Liver (tissue), 9 donors: ENCODE measurements around the gene ZKSCAN5. TPM values are rescaled to one million over a fixed set of nuclear protein-coding genes. Genes with fewer than 3 reads are reported as not detected.

ENCODE experiments used
- DNase-seq: peaks from one replicate; pipeline ENCODE4 v3.0.0-alpha.2; 2017; ENCODE audit warnings: low spot score
- H3K27ac ChIP-seq, 2 donors: one replicate each; pipeline ENCODE4 v1.7.0; 2013; ENCODE audit warnings: inconsistent platforms in 2 of 2, low read length in 2 of 2, control low read depth in 1 of 2, low read depth in 1 of 2, mild to moderate bottlenecking in 1 of 2
- H3K27me3 ChIP-seq, 4 donors: one replicate each; pipeline versions ENCODE4 v1.6.1 to v1.7.0; 2013; ENCODE audit warnings: low read length in 3 of 4, inconsistent platforms in 1 of 4, mild to moderate bottlenecking in 1 of 4, moderate library complexity in 1 of 4; ENCODE audit not compliant: control insufficient read depth in 4 of 4, insufficient read depth in 4 of 4
- H3K36me3 ChIP-seq, 4 donors: one replicate each; pipeline versions ENCODE4 v1.6.1 to v1.7.0; 2013; ENCODE audit warnings: low read length in 3 of 4, mild to moderate bottlenecking in 3 of 4, low read depth in 1 of 4, moderate library complexity in 1 of 4; ENCODE audit not compliant: control insufficient read depth in 4 of 4, insufficient read depth in 3 of 4
- H3K4me1 ChIP-seq, 4 donors: one replicate each; pipeline versions ENCODE4 v1.6.1 to v1.7.0; 2013; ENCODE audit warnings: low read length in 3 of 4, mild to moderate bottlenecking in 3 of 4, moderate library complexity in 1 of 4; ENCODE audit not compliant: control insufficient read depth in 4 of 4, insufficient read depth in 4 of 4
- H3K4me3 ChIP-seq, 3 donors: one replicate each; pipeline versions ENCODE4 v1.6.1 to v1.7.0; 2013; ENCODE audit warnings: low read length in 3 of 3, control low read depth in 1 of 3, low read depth in 1 of 3, mild to moderate bottlenecking in 1 of 3
- H3K9ac ChIP-seq, 2 donors: one replicate each; pipeline ENCODE4 v1.7.0; 2013; ENCODE audit warnings: low read length in 2 of 2, mild to moderate bottlenecking in 2 of 2, moderate library complexity in 2 of 2, control low read depth in 1 of 2, low read depth in 1 of 2
- H3K9me3 ChIP-seq, 4 donors: one replicate each; pipeline versions ENCODE4 v1.6.1 to v1.7.0; 2013; ENCODE audit warnings: low read length in 3 of 4; ENCODE audit not compliant: control insufficient read depth in 4 of 4
- ATF3 ChIP-seq: IDR thresholded peaks from 2 replicates; pipeline ENCODE4 v1.6.1; 2016; ENCODE audit warnings: antibody characterized with exemption
- CTCF ChIP-seq: fragments of 150-350 bp; IDR thresholded peaks from 2 replicates; pipeline ENCODE4 v1.5.1; 2017; ENCODE audit warnings: improper control_type of control experiment, low read depth, low read length; ENCODE audit not compliant: missing input control
- EGR1 ChIP-seq, 2 donors: IDR thresholded peaks; 2 replicates each; pipeline ENCODE4 v1.6.1; 2016 to 2018; ENCODE audit warnings: antibody characterized with exemption in 2 of 2, low read depth in 2 of 2
- FOXA1 ChIP-seq: IDR thresholded peaks from 2 replicates; pipeline ENCODE4 v1.6.1; 2016; ENCODE audit warnings: antibody characterized with exemption
- FOXA2 ChIP-seq: IDR thresholded peaks from 2 replicates; pipeline ENCODE4 v1.6.1; 2016; ENCODE audit warnings: antibody characterized with exemption
- GABPA ChIP-seq, 2 donors: IDR thresholded peaks in 1 of 2; conservative IDR thresholded peaks in 1 of 2; 2 replicates each; pipeline ENCODE4 v1.6.1; 2016; ENCODE audit warnings: antibody characterized with exemption in 2 of 2, mild to moderate bottlenecking in 1 of 2, moderate library complexity in 1 of 2
- HNF4G ChIP-seq: IDR thresholded peaks from 2 replicates; pipeline ENCODE4 v1.6.1; 2016; ENCODE audit warnings: antibody characterized with exemption
- NR2F2 ChIP-seq: IDR thresholded peaks from 2 replicates; pipeline ENCODE4 v1.6.1; 2016; ENCODE audit warnings: antibody characterized with exemption
- REST ChIP-seq: IDR thresholded peaks from 2 replicates; pipeline ENCODE4 v1.6.1; 2016; ENCODE audit warnings: antibody characterized with exemption, mild to moderate bottlenecking
- RXRA ChIP-seq, 2 donors: IDR thresholded peaks; 2 replicates each; pipeline ENCODE4 v1.6.1; 2017 to 2018; ENCODE audit warnings: antibody characterized with exemption in 2 of 2, mild to moderate bottlenecking in 1 of 2
- SP1 ChIP-seq: IDR thresholded peaks from 2 replicates; pipeline ENCODE4 v1.6.1; 2018; ENCODE audit warnings: antibody characterized with exemption, mild to moderate bottlenecking
- TAF1 ChIP-seq: conservative IDR thresholded peaks from 2 replicates; pipeline ENCODE4 v1.6.1; 2016; ENCODE audit warnings: antibody characterized with exemption, mild to moderate bottlenecking
- YY1 ChIP-seq: IDR thresholded peaks from 2 replicates; pipeline ENCODE4 v1.6.1; 2016; ENCODE audit warnings: antibody characterized with exemption, mild to moderate bottlenecking
- ZBTB33 ChIP-seq: IDR thresholded peaks from 2 replicates; pipeline ENCODE4 v1.6.1; 2016; ENCODE audit warnings: antibody characterized with exemption
- WGBS: extraction: QIAGEN DNeasy Blood & Tissue Kit; methylation state at CpG from one replicate; pipeline ENCODE4 v1.1.7; 2013; 5-methylcytosine and 5-hydroxymethylcytosine counted together
- polyA plus RNA-seq, 2 donors: library from polyadenylated mRNA; stranded (reverse) in 1 of 2; unstranded in 1 of 2; fragments of 200-250 nt in 1 of 2; fragments of >200 nt in 1 of 2; fragmentation: Nextera tagmentation in 1 of 2; extraction: Ambion mirVana in 1 of 2; gene quantifications; one replicate each; pipeline versions ENCODE4 v1.2.1 to v1.2.3, GENCODE V29; 2013 to 2015
- total RNA-seq, 2 donors: library from RNA; depleted of rRNA; stranded (reverse); fragments of >200 nt; gene quantifications; one replicate each; pipeline ENCODE4 v1.2.3, GENCODE V29; 2014
- donor health status: healthy.
- donor health status: healthy.
- donor health status: healthy.
- donor health status: healthy.
- donor health status: healthy.

Gene ZKSCAN5
- total and polyA plus RNA-seq, 4 donors: 1.7 to 5.4 (median 3.4) TPM

GRCh38 chr7:99541212-99541611 lies 36.8 kb downstream of the ZKSCAN5 start:
- Histone ChIP-seq H3K9ac (no peak overlapping the region), H3K9me3 (peaks cover 13 to 24% (median 21%) of the 10 kb centered on the region in 4 donors), H3K27ac (no peak overlapping the region), H3K4me3 (no peak overlapping the region), H3K4me1 (no peaks in the 10 kb centered on the region), H3K36me3 (peaks cover 0 to 3% (median 0%) of the 10 kb centered on the region in 4 donors), H3K27me3 (no peaks in the 10 kb centered on the region)
- DNase-seq: no peak
- no peak for TF ChIP-seq ZBTB33
- TF ChIP-seq GABPA (IDR thresholded peaks at IDR 0.05 in 1 of 2, conservative IDR thresholded peaks at IDR 0.05 in 1 of 2): no peak
- TF ChIP-seq YY1: no peak
- TF ChIP-seq EGR1 (IDR thresholded peaks at IDR 0.05; ENCODE audit: low read depth in 2 of 2): no peak
- no peak for TF ChIP-seq NR2F2
- TF ChIP-seq FOXA2: no peak
- no peak for TF ChIP-seq CTCF
- no peak for TF ChIP-seq RXRA (IDR thresholded peaks at IDR 0.05)
- no peak for TF ChIP-seq REST
- no peak for TF ChIP-seq SP1
- no peak for TF ChIP-seq FOXA1
- TF ChIP-seq TAF1: no peak
- TF ChIP-seq ATF3: no peak
- WGBS: 91% methylated on average over 9 of the region's 9 CpGs

GRCh38 chr7:99543081-99543671 lies 38.7 kb downstream of the ZKSCAN5 start:
- DNase-seq: no peak
- Histone ChIP-seq H3K27ac (no peak overlapping the region), H3K27me3 (no peaks in the 10 kb centered on the region), H3K4me3 (peak overlapping the region in 1 of 3 donors; percentile 16), H3K36me3 (peaks cover 3 to 14% (median 11%) of the 10 kb centered on the region in 4 donors), H3K9ac (no peak overlapping the region), H3K9me3 (peaks cover 18 to 26% (median 25%) of the 10 kb centered on the region in 4 donors), H3K4me1 (no peaks in the 10 kb centered on the region)
- TF ChIP-seq FOXA1: no peak
- TF ChIP-seq TAF1: no peak
- TF ChIP-seq HNF4G: no peak
- TF ChIP-seq YY1: no peak
- no peak for TF ChIP-seq GABPA (IDR thresholded peaks at IDR 0.05 in 1 of 2, conservative IDR thresholded peaks at IDR 0.05 in 1 of 2)
- no peak for TF ChIP-seq RXRA (IDR thresholded peaks at IDR 0.05)
- TF ChIP-seq CTCF: no peak
- 96% methylated on average over 34 of the region's 34 CpGs for WGBS
